ENCODE results near the gene CITED2.

The CITED2 gene

GRCh38 chr6:139386404-139386803, 12.0 kb upstream of the CITED2 start:
- no peak overlapping the region for H3K4me3 ChIP-seq (replicated peaks; ENCODE audit: low read depth, low read length)
- no peak for DNase-seq (ENCODE audit: extremely low read depth, low read depth)
- TF ChIP-seq CTCF (IDR thresholded peaks at IDR 0.05; ENCODE audit: low read depth, low read length, missing control alignments): no peak

GRCh38 chr6:139381216-139381865, 6.9 kb upstream of the CITED2 start:
- TF ChIP-seq CTCF (IDR thresholded peaks at IDR 0.05; ENCODE audit: low read depth, low read length, missing control alignments): no peak
- DNase-seq (ENCODE audit: extremely low read depth, low read depth): no peak
- no peak overlapping the region for H3K4me3 ChIP-seq (replicated peaks; ENCODE audit: low read depth, low read length)

GRCh38 chr6:139380611-139381010, 6.2 kb upstream of the CITED2 start:
- H3K4me3 ChIP-seq (replicated peaks; ENCODE audit: low read depth, low read length): no peak overlapping the region
- no peak for TF ChIP-seq CTCF (IDR thresholded peaks at IDR 0.05; ENCODE audit: low read depth, low read length, missing control alignments)
- no peak for DNase-seq (ENCODE audit: extremely low read depth, low read depth)

GRCh38 chr6:139380168-139380567, 5.7 kb upstream of the CITED2 start:
- H3K4me3 ChIP-seq (replicated peaks; ENCODE audit: low read depth, low read length): no peak overlapping the region
- no peak for TF ChIP-seq CTCF (IDR thresholded peaks at IDR 0.05; ENCODE audit: low read depth, low read length, missing control alignments)
- DNase-seq (ENCODE audit: extremely low read depth, low read depth): no peak

- TF ChIP-seq CTCF (IDR thresholded peaks at IDR 0.05; ENCODE audit: low read depth, low read length, missing control alignments): no peak
- no peak for DNase-seq (ENCODE audit: extremely low read depth, low read depth)
- no peak overlapping the region for H3K4me3 ChIP-seq (replicated peaks; ENCODE audit: low read depth, low read length)
Measured at GRCh38 chr6:139378882-139379341, 4.5 kb upstream of the CITED2 start.

GRCh38 chr6:139378226-139378625, 3.8 kb upstream of the CITED2 start:
- DNase-seq (ENCODE audit: extremely low read depth, low read depth): no peak
- H3K4me3 ChIP-seq (replicated peaks; ENCODE audit: low read depth, low read length): no peak overlapping the region
- no peak for TF ChIP-seq CTCF (IDR thresholded peaks at IDR 0.05; ENCODE audit: low read depth, low read length, missing control alignments)
